OCI-LY1 (cell line): Measurements from ENCODE around the gene PLA2G12A.

Experiments used
- H2AFZ ChIP-seq: fragments of 200-600 bp; sonication (generic), shearing (Covaris generic); 2 replicates; pipeline ENCODE4 v1.6.0; 2014; ENCODE audit warnings: antibody characterized with exemption, mild to moderate bottlenecking, low read length
- H3F3A ChIP-seq: fragments of 200-600 bp; sonication (generic), shearing (Covaris generic); 2 replicates; pipeline ENCODE4 v1.6.0; 2014; ENCODE audit warnings: mild to moderate bottlenecking, antibody characterized with exemption, low read length, moderate library complexity; ENCODE audit not compliant: insufficient read depth
- H3K27ac ChIP-seq: fragments of 200-600 bp; sonication (generic); 2 replicates; pipeline ENCODE4 v1.5.1; 2014; ENCODE audit warnings: low read length, mixed run types, mild to moderate bottlenecking, low read depth; ENCODE audit not compliant: poor library complexity, severe bottlenecking
- H3K27me3 ChIP-seq: fragments of 200-600 bp; sonication (generic); 2 replicates; pipeline ENCODE4 v1.6.0; 2014; ENCODE audit warnings: antibody characterized with exemption, mild to moderate bottlenecking, low read length, moderate library complexity; ENCODE audit not compliant: insufficient read depth
- H3K36me3 ChIP-seq: fragments of 200-600 bp; sonication (generic); 2 replicates; pipeline ENCODE4 v1.6.1; 2014; ENCODE audit warnings: mild to moderate bottlenecking, antibody characterized with exemption, low read length, moderate library complexity, mixed read lengths; ENCODE audit not compliant: insufficient read depth
- H3K4me1 ChIP-seq: fragments of 200-600 bp; sonication (generic); 2 replicates; pipeline ENCODE4 v1.5.1; 2014; ENCODE audit warnings: mild to moderate bottlenecking, low read length, moderate library complexity; ENCODE audit not compliant: insufficient read depth, severe bottlenecking
- H3K4me2 ChIP-seq: fragments of 200-600 bp; sonication (generic), shearing (Covaris generic); 2 replicates; pipeline ENCODE4 v1.6.1; 2014; ENCODE audit warnings: low read length
- H3K4me3 ChIP-seq: fragments of 200-600 bp; sonication (generic); 2 replicates; pipeline ENCODE4 v1.5.1; 2014; ENCODE audit warnings: low read length, low read depth, mild to moderate bottlenecking, mixed read lengths; ENCODE audit not compliant: poor library complexity, severe bottlenecking
- H3K79me2 ChIP-seq: fragments of 200-600 bp; shearing (Covaris generic); 2 replicates; pipeline ENCODE4 v1.6.1; 2016; ENCODE audit warnings: mixed run types, low read length, mixed read lengths; ENCODE audit not compliant: insufficient read depth
- H3K9ac ChIP-seq: fragments of 200-600 bp; sonication (generic), shearing (Covaris generic); 2 replicates; pipeline ENCODE4 v1.6.1; 2014; ENCODE audit warnings: mild to moderate bottlenecking, low read length, mixed read lengths
- H3K9me2 ChIP-seq: fragments of 200-600 bp; sonication (generic), shearing (Covaris generic); 2 replicates; pipeline ENCODE4 v1.6.1; 2014; ENCODE audit warnings: low read depth, mild to moderate bottlenecking, low read length, mixed read lengths
- H3K9me3 ChIP-seq: fragments of 200-600 bp; shearing (Covaris generic); 2 replicates; pipeline ENCODE4 v1.6.1; 2014; ENCODE audit warnings: low read length, mixed read lengths
- H4K20me1 ChIP-seq: fragments of 200-600 bp; sonication (generic), shearing (Covaris generic); 2 replicates; pipeline ENCODE4 v1.6.0; 2016; ENCODE audit warnings: mild to moderate bottlenecking, low read length; ENCODE audit not compliant: insufficient read depth
- EZH2 ChIP-seq: fragments of 200-600 bp; sonication (generic), shearing (Covaris generic); IDR thresholded peaks from 2 replicates; pipeline ENCODE4 v1.8.0; 2017; ENCODE audit warnings: borderline replicate concordance, mixed run types, mild to moderate bottlenecking, antibody characterized with exemption, low read length, moderate library complexity, mixed read lengths
- TF ChIP-seq, protein P1 (sequence below): fragments of 200-600 bp; sonication (generic), shearing (Covaris generic); IDR thresholded peaks from 2 replicates; pipeline ENCODE4 v1.5.1; 2017; ENCODE audit warnings: mild to moderate bottlenecking, antibody characterized with exemption, low read length, moderate library complexity, mixed read lengths

PLA2G12A gene

DNA sequence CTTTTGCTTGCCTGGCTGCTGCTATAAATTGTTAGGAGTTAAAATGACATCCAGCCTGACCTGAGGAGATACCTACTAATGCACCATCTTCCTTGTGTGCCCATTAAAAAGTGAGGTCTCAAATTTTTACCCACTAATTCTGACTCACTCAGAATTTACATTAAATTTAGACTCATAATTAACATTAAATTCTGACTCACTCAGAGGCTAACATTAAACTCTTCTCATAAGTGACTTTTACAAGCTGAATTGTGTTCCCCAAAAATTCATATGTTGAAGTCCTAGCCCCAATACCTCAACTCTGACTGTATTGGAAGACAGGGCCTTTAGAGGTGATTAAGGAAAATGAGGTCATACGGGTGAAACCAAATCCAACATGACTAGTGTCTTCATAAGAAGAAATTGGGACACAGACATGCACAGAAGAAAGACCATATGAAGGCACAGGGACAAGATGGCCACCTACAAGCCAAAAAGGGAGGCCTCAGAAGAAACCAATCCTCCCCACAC is 38.4 kb downstream of the PLA2G12A start:
- Histone ChIP-seq H3K9ac (no peak overlapping the region), H3K4me2 (no peak overlapping the region), H3K4me3 (no peak overlapping the region), H3K4me1 (no peaks in the 10 kb centered on the region), H3K27me3 (no peaks in the 10 kb centered on the region), H3K27ac (no peak overlapping the region), H3F3A (no peaks in the 10 kb centered on the region), H3K9me3 (no peaks in the 10 kb centered on the region), H2AFZ (no peak overlapping the region), H3K36me3 (peaks cover 69% of the 10 kb centered on the region), H3K9me2 (no peaks in the 10 kb centered on the region), H3K79me2 (no peaks in the 10 kb centered on the region), H4K20me1 (no peaks in the 10 kb centered on the region)
- TF ChIP-seq EZH2 = no peak
- TF ChIP-seq, protein P1, sequence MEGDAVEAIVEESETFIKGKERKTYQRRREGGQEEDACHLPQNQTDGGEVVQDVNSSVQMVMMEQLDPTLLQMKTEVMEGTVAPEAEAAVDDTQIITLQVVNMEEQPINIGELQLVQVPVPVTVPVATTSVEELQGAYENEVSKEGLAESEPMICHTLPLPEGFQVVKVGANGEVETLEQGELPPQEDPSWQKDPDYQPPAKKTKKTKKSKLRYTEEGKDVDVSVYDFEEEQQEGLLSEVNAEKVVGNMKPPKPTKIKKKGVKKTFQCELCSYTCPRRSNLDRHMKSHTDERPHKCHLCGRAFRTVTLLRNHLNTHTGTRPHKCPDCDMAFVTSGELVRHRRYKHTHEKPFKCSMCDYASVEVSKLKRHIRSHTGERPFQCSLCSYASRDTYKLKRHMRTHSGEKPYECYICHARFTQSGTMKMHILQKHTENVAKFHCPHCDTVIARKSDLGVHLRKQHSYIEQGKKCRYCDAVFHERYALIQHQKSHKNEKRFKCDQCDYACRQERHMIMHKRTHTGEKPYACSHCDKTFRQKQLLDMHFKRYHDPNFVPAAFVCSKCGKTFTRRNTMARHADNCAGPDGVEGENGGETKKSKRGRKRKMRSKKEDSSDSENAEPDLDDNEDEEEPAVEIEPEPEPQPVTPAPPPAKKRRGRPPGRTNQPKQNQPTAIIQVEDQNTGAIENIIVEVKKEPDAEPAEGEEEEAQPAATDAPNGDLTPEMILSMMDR = no peak

DNA sequence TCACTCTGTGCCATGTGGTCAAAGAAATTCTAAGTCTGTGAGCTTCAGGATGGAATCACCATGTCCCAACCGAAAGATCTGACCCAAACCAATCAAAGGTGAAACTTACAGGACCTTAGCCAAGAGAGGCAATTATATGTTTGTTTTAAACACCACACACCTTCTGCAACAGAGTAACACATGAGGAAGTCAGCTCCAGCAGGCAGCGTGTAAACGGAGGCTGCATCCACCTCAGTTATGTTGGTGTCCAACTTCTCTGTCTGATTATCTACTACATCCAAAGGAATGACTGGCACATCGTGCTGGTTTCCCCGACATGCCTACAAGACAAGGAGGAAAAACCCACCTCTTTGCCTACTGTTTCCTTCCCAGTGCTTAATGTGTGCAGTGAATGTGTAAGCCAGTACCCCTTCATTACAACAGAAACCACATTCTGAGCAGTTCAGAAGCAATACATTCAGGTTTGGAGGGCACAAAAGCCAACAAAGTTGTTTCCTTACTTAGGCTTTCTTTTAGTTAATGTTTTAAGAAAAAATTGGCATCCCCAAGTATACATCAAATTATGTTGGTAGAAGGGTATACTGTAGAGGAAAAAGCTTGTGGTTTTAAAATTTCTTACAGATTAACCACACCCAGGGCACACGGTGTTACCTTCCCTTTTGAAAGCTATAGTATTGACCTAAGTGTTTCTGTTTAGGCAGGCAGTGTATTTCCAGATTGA is 39.0 kb downstream of the PLA2G12A start:
- H3K9me2 ChIP-seq = no peaks in the 10 kb centered on the region
- H3K4me1 ChIP-seq = no peaks in the 10 kb centered on the region
- H4K20me1 ChIP-seq = no peaks in the 10 kb centered on the region
- no peak overlapping the region for H3K4me3 ChIP-seq
- TF ChIP-seq, protein P1 = no peak
- TF ChIP-seq EZH2 = no peak
- H3K9me3 ChIP-seq = no peaks in the 10 kb centered on the region
- H3K9ac ChIP-seq = no peak overlapping the region
- H3K4me2 ChIP-seq = no peak overlapping the region
- peaks cover 68% of the 10 kb centered on the region for H3K36me3 ChIP-seq
- no peak overlapping the region for H3K27ac ChIP-seq
- H3K79me2 ChIP-seq = no peaks in the 10 kb centered on the region
- H3K27me3 ChIP-seq = no peaks in the 10 kb centered on the region
- no peaks in the 10 kb centered on the region for H3F3A ChIP-seq
- H2AFZ ChIP-seq = no peak overlapping the region

DNA sequence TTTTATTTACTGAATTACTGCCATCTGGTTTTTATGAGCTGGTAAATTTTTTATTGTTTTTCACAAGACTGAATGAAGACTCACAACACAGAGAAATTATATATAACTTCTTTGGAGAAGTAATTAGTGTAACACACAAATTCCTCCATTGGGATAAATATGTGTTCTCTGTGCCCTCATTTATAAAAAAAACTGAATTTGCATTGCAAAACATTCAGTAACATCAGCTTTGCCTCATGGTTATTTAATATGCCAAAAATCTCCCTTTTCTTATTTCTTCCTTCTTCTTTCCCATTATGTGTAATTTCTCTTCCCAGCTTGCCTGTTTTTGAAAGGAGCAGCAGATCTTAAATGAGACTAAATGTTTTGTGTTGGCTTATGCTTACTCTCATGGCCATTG is 45.1 kb downstream of the PLA2G12A start:
- no peaks in the 10 kb centered on the region for H3K9me2 ChIP-seq
- no peaks in the 10 kb centered on the region; the same call in 1 of the 2 replicates for H3F3A ChIP-seq
- no peaks in the 10 kb centered on the region for H3K79me2 ChIP-seq
- no peak overlapping the region for H3K27ac ChIP-seq
- peaks cover 60% of the 10 kb centered on the region for H3K36me3 ChIP-seq
- no peak overlapping the region for H2AFZ ChIP-seq
- no peak for TF ChIP-seq EZH2
- TF ChIP-seq, protein P1 = no peak
- no peaks in the 10 kb centered on the region for H3K9me3 ChIP-seq
- no peak overlapping the region for H3K4me2 ChIP-seq
- no peak overlapping the region for H3K9ac ChIP-seq
- no peak overlapping the region for H3K4me3 ChIP-seq
- no peaks in the 10 kb centered on the region for H4K20me1 ChIP-seq
- H3K27me3 ChIP-seq = no peaks in the 10 kb centered on the region
- H3K4me1 ChIP-seq = peaks cover 5% of the 10 kb centered on the region
